Measurements from ENCODE around the gene SFSWAP. TPM values are rescaled to one million over a fixed set of nuclear protein-coding genes. Genes with fewer than 3 reads are reported as not detected.

The SFSWAP gene
- total and polyA plus RNA-seq, 2 of the 8 experiments (the other 6 are each of a cell fraction or from before 2014, with no cell fraction given): 36.5 to 49.5 TPM

DNA sequence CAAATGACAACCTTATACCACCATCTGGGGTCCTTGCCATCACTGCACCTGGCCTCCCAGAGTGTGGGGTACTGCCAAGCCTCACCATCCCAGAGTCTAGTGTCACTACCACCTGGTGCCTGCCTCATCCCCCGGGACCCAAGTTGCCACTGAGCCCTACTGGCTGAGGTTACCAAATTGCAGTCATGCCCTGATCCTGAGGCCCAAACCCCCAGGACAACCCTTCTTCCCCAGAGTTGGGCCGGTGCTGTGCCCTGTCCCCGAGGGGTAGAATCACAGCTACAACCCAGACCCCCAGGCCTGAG, 8.4 kb upstream of the SFSWAP start:
- no peak overlapping the region for H3K23ac ChIP-seq (ENCODE audit: insufficient read length)
- H3K36me3 ChIP-seq (ENCODE audit: control insufficient read depth in 2 of 4, insufficient read depth in 4 of 4, low read length in 3 of 4): no peaks in the 10 kb centered on the region; a peak in 1 of 8 replicates
- WGBS, 2 experiments (ENCODE audit: extremely low coverage in 1 of 2, insufficient coverage in 1 of 2, insufficient read length in 1 of 2, insufficient replicate concordance in 2 of 2, low coverage in 1 of 2, low lambda C conversion rate in 2 of 2, missing lambda C conversion rate in 1 of 2): 96% methylated on average over 3 of the region's 3 CpGs; no CpG with 5 or more reads in 1 of the 2 experiments
- H3K4me3 ChIP-seq (ENCODE audit: extremely low read depth in 1 of 4, insufficient read depth in 2 of 4, low read depth in 3 of 4, low read length in 4 of 4): no peak overlapping the region
- no peak for DNase-seq (ENCODE audit: low read depth in 1 of 2, low spot score in 2 of 2)
- no peak overlapping the region for H2BK12ac ChIP-seq (ENCODE audit: low read depth, low read length)
- H3K23me2 ChIP-seq (ENCODE audit: low read depth, low read length): no peaks in the 10 kb centered on the region
- no peak overlapping the region for H2BK5ac ChIP-seq (ENCODE audit: low read depth, low read length)
- H2BK120ac ChIP-seq (replicated peaks; ENCODE audit: low read depth, low read length): no peak overlapping the region
- peaks cover 0 to 2% (median under 1%) of the 10 kb centered on the region in 4 experiments; a peak in 3 of 7 replicates for H3K27me3 ChIP-seq (replicated peaks in 1 of 4; ENCODE audit: control insufficient read depth in 3 of 4, extremely low read depth in 1 of 4, insufficient read depth in 3 of 4, low read length in 3 of 4)
- no peak overlapping the region for H2BK15ac ChIP-seq (ENCODE audit: low read length)
- no peak overlapping the region for H4K91ac ChIP-seq (replicated peaks; ENCODE audit: insufficient read length, low read length)
- H3K79me1 ChIP-seq (ENCODE audit: low read depth, low read length): no peaks in the 10 kb centered on the region
- no peak overlapping the region for H3K56ac ChIP-seq (replicated peaks; ENCODE audit: insufficient read length, low read depth, low read length)
- no peak overlapping the region for H2AK5ac ChIP-seq (ENCODE audit: low read depth, low read length)
- no peak overlapping the region for H3K9ac ChIP-seq (replicated peaks in 1 of 4; ENCODE audit: extremely low read depth in 1 of 4, low read depth in 3 of 4, low read length in 3 of 4)
- no peak overlapping the region for H3K14ac ChIP-seq (ENCODE audit: insufficient read length)
- H3K4ac ChIP-seq (replicated peaks; ENCODE audit: insufficient read length, low read depth, low read length): no peak overlapping the region
- no peak overlapping the region for H2AFZ ChIP-seq (ENCODE audit: low read length)
- H3K79me2 ChIP-seq (ENCODE audit: control insufficient read depth in 1 of 2, insufficient read depth in 2 of 2, low read length in 2 of 2): no peaks in the 10 kb centered on the region
- no peak overlapping the region for H3K4me2 ChIP-seq (ENCODE audit: insufficient read depth in 1 of 2, low read depth in 2 of 2, low read length in 2 of 2)
- peaks cover 0 to 3% of the 10 kb centered on the region in 2 experiments; a peak in 1 of 4 replicates for H3K9me3 ChIP-seq (ENCODE audit: insufficient read depth in 2 of 2, low read depth in 1 of 2, low read length in 1 of 2)
- H3K18ac ChIP-seq (ENCODE audit: extremely low read depth, low read length): no peak overlapping the region
- POLR2A ChIA-PET (ENCODE audit: partially characterized antibody): interaction anchor here (0.6 to 1.3 kb wide), 2 partner anchors 8 to 312 kb away, joined by 3 to 4 read pairs; partner anchors contain the start of gene SFSWAP
- CTCF ChIA-PET (ENCODE audit: partially characterized antibody): interaction anchor here (1.1 kb wide), 1 partner anchor 10 kb away, joined by 3 read pairs; no protein-coding TSS in a partner anchor
- no peak overlapping the region for H3K27ac ChIP-seq (ENCODE audit: low read depth, low read length)
- no peaks in the 10 kb centered on the region for H3K4me1 ChIP-seq (replicated peaks in 1 of 4; ENCODE audit: control insufficient read depth in 3 of 4, insufficient read depth in 4 of 4, low read length in 3 of 4)
- H2BK20ac ChIP-seq (ENCODE audit: low read length): no peak overlapping the region
- H4K8ac ChIP-seq (ENCODE audit: extremely low read depth, insufficient read depth, low read length): no peak overlapping the region
- H4K5ac ChIP-seq (ENCODE audit: insufficient read length, low read depth, low read length): no peak overlapping the region
- FAIRE-seq: no peak
- no peaks in the 10 kb centered on the region for H4K20me1 ChIP-seq (replicated peaks in 1 of 2; ENCODE audit: control insufficient read depth in 1 of 2, insufficient read depth in 2 of 2, low read length in 2 of 2)
- no peak for TF ChIP-seq SRF (IDR thresholded peaks at IDR 0.05; ENCODE audit: low read depth, low read length)
